ENCODE results near the gene PRSS2. TPM values are rescaled to one million over a fixed set of nuclear protein-coding genes. Genes with fewer than 3 reads are reported as not detected.

Gene PRSS2
- total RNA-seq, 1 experiment from 2014 or later, result 9.3 TPM

- H3K27me3 Mint-ChIP-seq (ENCODE audit: insufficient read depth, unreplicated experiment), result peaks cover 10% of the 10 kb centered on the region
- Histone ChIP-seq H3K9me3 (no peaks in the 10 kb centered on the region), H3K27me3 (replicated peaks; ENCODE audit: control insufficient read depth, insufficient read depth, low read length) (no peaks in the 10 kb centered on the region; the same call in 1 of the 2 replicates), H3K36me3 (ENCODE audit: control insufficient read depth, insufficient read depth, low read length) (no peaks in the 10 kb centered on the region), H3K4me1 (no peaks in the 10 kb centered on the region), H3K4me3 (ENCODE audit: low read depth, low read length) (no peak overlapping the region)
- no peak overlapping the region for H3K4me3 Mint-ChIP-seq (ENCODE audit: unreplicated experiment)
- H3K4me1 Mint-ChIP-seq (ENCODE audit: low read depth, unreplicated experiment), result no peaks in the 10 kb centered on the region
- CTCF ChIA-PET, result no interaction called here
- no peaks in the 10 kb centered on the region for H3K9me3 Mint-ChIP-seq (ENCODE audit: unreplicated experiment)
- no peaks in the 10 kb centered on the region for H3K36me3 Mint-ChIP-seq (ENCODE audit: insufficient read depth, unreplicated experiment)
- TF ChIP-seq CTCF (IDR thresholded peaks at IDR 0.05; ENCODE audit: insufficient read depth in 1 of 2, low read depth in 1 of 2, low read length in 1 of 2, severe bottlenecking in 1 of 2, unreplicated experiment in 1 of 2), result no peak
- H3K27ac Mint-ChIP-seq (ENCODE audit: unreplicated experiment), result no peak overlapping the region
- intact Hi-C loops (cut with micrococcal nuclease; ENCODE audit: unreplicated experiment), result no loop called here
- DNase-seq, result no peak
- POLR2A ChIA-PET, result no interaction called here
- no TSS peak for BruUV-seq (replicated peaks)
Measured at GRCh38 chr7:142795339-142795863, 24.6 kb downstream of the PRSS2 start.

GRCh38 chr7:142796001-142796500 is 25.3 kb downstream of the PRSS2 start:
- no peak for DNase-seq
- Histone ChIP-seq H3K4me3 (ENCODE audit: low read depth, low read length) (no peak overlapping the region), H3K27me3 (replicated peaks; ENCODE audit: control insufficient read depth, insufficient read depth, low read length) (no peaks in the 10 kb centered on the region; the same call in 1 of the 2 replicates), H3K9me3 (no peaks in the 10 kb centered on the region), H3K4me1 (no peaks in the 10 kb centered on the region), H3K36me3 (ENCODE audit: control insufficient read depth, insufficient read depth, low read length) (no peaks in the 10 kb centered on the region)
- H3K4me1 Mint-ChIP-seq (ENCODE audit: low read depth, unreplicated experiment), result no peaks in the 10 kb centered on the region
- BruUV-seq (replicated peaks), result no TSS peak
- no peak overlapping the region for H3K4me3 Mint-ChIP-seq (ENCODE audit: unreplicated experiment)
- H3K36me3 Mint-ChIP-seq (ENCODE audit: insufficient read depth, unreplicated experiment), result no peaks in the 10 kb centered on the region
- peaks cover 10% of the 10 kb centered on the region for H3K27me3 Mint-ChIP-seq (ENCODE audit: insufficient read depth, unreplicated experiment)
- ChIA-PET CTCF (no interaction called here), POLR2A (no interaction called here)
- no peaks in the 10 kb centered on the region for H3K9me3 Mint-ChIP-seq (ENCODE audit: unreplicated experiment)
- intact Hi-C loops (cut with micrococcal nuclease; ENCODE audit: unreplicated experiment), result no loop called here
- TF ChIP-seq CTCF (IDR thresholded peaks at IDR 0.05; ENCODE audit: insufficient read depth in 1 of 2, low read depth in 1 of 2, low read length in 1 of 2, severe bottlenecking in 1 of 2, unreplicated experiment in 1 of 2), result no peak
- H3K27ac Mint-ChIP-seq (ENCODE audit: unreplicated experiment), result no peak overlapping the region

- CTCF ChIA-PET, result no interaction called here
- no TSS peak for BruUV-seq (replicated peaks)
- DNase-seq, result no peak
- H3K9me3 ChIP-seq, result no peaks in the 10 kb centered on the region
- H3K4me1 ChIP-seq, result no peaks in the 10 kb centered on the region
- H3K27me3 Mint-ChIP-seq (ENCODE audit: insufficient read depth, unreplicated experiment), result peaks cover 10% of the 10 kb centered on the region
- no peaks in the 10 kb centered on the region; the same call in 1 of the 2 replicates for H3K27me3 ChIP-seq (replicated peaks; ENCODE audit: control insufficient read depth, insufficient read depth, low read length)
- H3K4me3 ChIP-seq (ENCODE audit: low read depth, low read length), result no peak overlapping the region
- POLR2A ChIA-PET, result no interaction called here
- no peak overlapping the region for H3K4me3 Mint-ChIP-seq (ENCODE audit: unreplicated experiment)
- H3K36me3 ChIP-seq (ENCODE audit: control insufficient read depth, insufficient read depth, low read length), result no peaks in the 10 kb centered on the region
- no peaks in the 10 kb centered on the region for H3K36me3 Mint-ChIP-seq (ENCODE audit: insufficient read depth, unreplicated experiment)
- intact Hi-C loops (cut with micrococcal nuclease; ENCODE audit: unreplicated experiment), result no loop called here
- H3K4me1 Mint-ChIP-seq (ENCODE audit: low read depth, unreplicated experiment), result no peaks in the 10 kb centered on the region
- no peaks in the 10 kb centered on the region for H3K9me3 Mint-ChIP-seq (ENCODE audit: unreplicated experiment)
- no peak for TF ChIP-seq CTCF (IDR thresholded peaks at IDR 0.05; ENCODE audit: insufficient read depth in 1 of 2, low read depth in 1 of 2, low read length in 1 of 2, severe bottlenecking in 1 of 2, unreplicated experiment in 1 of 2)
- H3K27ac Mint-ChIP-seq (ENCODE audit: unreplicated experiment), result no peak overlapping the region
Measured at GRCh38 chr7:142796501-142797390, 26.0 kb downstream of the PRSS2 start.

Measured in Caco-2 (cell line).